GM12892 (cell line): ENCODE data around the gene RBFA.
"Not testable (repeated sequence)": the region's sequence is repeated elsewhere in the genome, so short reads cannot be mapped to it uniquely, and the experiment has no call there.

Source experiments
- DNase-seq: peaks from one replicate; pipeline ENCODE4 v3.0.0; 2011; ENCODE audit not compliant: insufficient read length
- FAIRE-seq: peaks from 2 replicates; lab custom pipeline; 2011; peaks lifted over from hg19 to GRCh38; lab: Jason Lieb, UNC
- POLR2A ChIP-seq: IDR thresholded peaks from 2 replicates; pipeline ENCODE4 v1.6.1; 2011; ENCODE audit warnings: low read depth, low read length, control low read depth
- POLR2AphosphoS5 ChIP-seq: IDR thresholded peaks from 2 replicates; pipeline ENCODE4 v1.6.1; 2011; ENCODE audit warnings: low read depth, low read length, control low read depth
- TAF1 ChIP-seq: IDR thresholded peaks from 2 replicates; pipeline ENCODE4 v1.6.1; 2011; ENCODE audit warnings: low read depth, mild to moderate bottlenecking, control low read depth, low read length, borderline replicate concordance

Gene RBFA

GRCh38 chr18:80004600-80005342 is 29.5 kb upstream of the RBFA start:
- FAIRE-seq, result no peak
- no peak for TF ChIP-seq POLR2A
- TF ChIP-seq TAF1, result no peak
- no peak for TF ChIP-seq POLR2AphosphoS5
- DNase-seq, result no peak

GRCh38 chr18:80006724-80007123 is 27.5 kb upstream of the RBFA start:
- TF ChIP-seq POLR2AphosphoS5 (no peak), TAF1 (no peak), POLR2A (no peak)
- FAIRE-seq, result no peak
- DNase-seq, result no peak

- no peak for FAIRE-seq
- no peak for DNase-seq
- TF ChIP-seq POLR2A (no peak), TAF1 (no peak), POLR2AphosphoS5 (no peak)
These were observed 24.3 kb upstream of the RBFA start for GRCh38 chr18:80009661-80010550.

- no peak for FAIRE-seq
- TF ChIP-seq POLR2AphosphoS5 (no peak), TAF1 (no peak), POLR2A (no peak)
- no peak for DNase-seq
These were observed 23.7 kb upstream of the RBFA start for GRCh38 chr18:80010551-80010906.

- DNase-seq, FAIRE-seq: not testable (repeated sequence)
These were observed 22.6 kb upstream of the RBFA start for GRCh38 chr18:80011496-80012137.

DNA sequence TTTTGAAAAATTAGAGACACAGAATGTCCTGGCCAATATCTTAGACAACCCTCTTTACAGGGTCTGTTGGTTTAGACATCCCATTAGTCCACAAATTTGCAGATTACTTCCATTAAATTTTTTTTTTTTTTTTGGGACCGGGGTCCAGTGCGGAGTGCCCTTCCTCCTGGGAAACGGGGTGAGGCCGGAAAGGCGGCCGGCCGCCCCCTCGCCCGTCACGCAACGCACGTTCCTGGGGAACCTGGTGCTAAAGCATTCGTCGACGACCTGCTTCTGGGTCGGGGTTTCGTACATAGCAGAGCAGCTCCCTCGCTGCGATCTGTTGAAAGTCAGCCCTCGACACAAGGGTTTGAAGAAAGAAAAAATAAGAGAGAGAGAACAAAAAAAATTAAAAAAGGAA is 21.5 kb upstream of the RBFA start:
- FAIRE-seq (no peak), DNase-seq (no peak)
- TF ChIP-seq POLR2AphosphoS5 (no peak), POLR2A (no peak), TAF1 (no peak)

GRCh38 chr18:80022613-80023012 is 11.6 kb upstream of the RBFA start:
- FAIRE-seq (no peak), DNase-seq (no peak)
- TF ChIP-seq POLR2A (no peak), TAF1 (no peak), POLR2AphosphoS5 (no peak)

GRCh38 chr18:80023173-80023572 is 11.1 kb upstream of the RBFA start:
- no peak for DNase-seq
- TF ChIP-seq POLR2A, result no peak
- TF ChIP-seq TAF1, result no peak
- TF ChIP-seq POLR2AphosphoS5, result no peak
- FAIRE-seq, result no peak

DNA sequence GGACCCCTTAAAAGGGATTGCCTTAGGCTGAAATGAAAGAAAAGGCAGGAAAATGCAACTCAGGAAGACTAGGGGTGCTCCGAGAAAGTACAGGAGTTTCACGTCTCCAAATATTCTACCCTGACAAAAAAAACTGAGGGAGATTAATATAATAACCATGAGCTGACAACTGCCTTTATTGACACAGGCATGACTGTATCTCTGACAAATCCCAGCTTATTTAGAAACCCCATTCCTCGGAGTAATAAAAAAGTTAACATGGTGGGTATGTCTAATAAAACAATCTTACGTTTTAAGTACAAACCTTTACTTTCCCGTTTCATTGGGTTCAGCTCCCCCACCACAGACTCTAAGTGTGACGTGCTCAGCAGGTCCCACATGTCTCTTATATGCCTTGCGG is 7.9 kb upstream of the RBFA start:
- TF ChIP-seq TAF1 (no peak), POLR2A (no peak), POLR2AphosphoS5 (no peak)
- FAIRE-seq, result no peak

GRCh38 chr18:80027719-80028118 is 6.5 kb upstream of the RBFA start:
- FAIRE-seq, DNase-seq: not testable (repeated sequence)

More for the DNA sequence above, 7.9 kb upstream of the RBFA start:
- no peak for DNase-seq

- no peak for DNase-seq
These were observed 4.5 kb upstream of the RBFA start for GRCh38 chr18:80029690-80030089.

More at GRCh38 chr18:80029690-80030089, 4.5 kb upstream of the RBFA start:
- no peak for TF ChIP-seq POLR2A
- no peak for TF ChIP-seq TAF1
- no peak for TF ChIP-seq POLR2AphosphoS5
- no peak for FAIRE-seq
